Smooth muscle cell (in vitro differentiated cells): ENCODE results near the gene TINAGL1. TPM values are rescaled to one million over a fixed set of nuclear protein-coding genes. Genes with fewer than 3 reads are reported as not detected.

Source experiments
- DNase-seq: peaks from one replicate; lab custom pipeline; 2025; ENCODE audit not compliant: unreplicated experiment; lab: John Stamatoyannopoulos, UW
- H2AFZ ChIP-seq: fragments of 200-600 bp; sonication (generic); 2 replicates; pipeline ENCODE4 v1.6.0; 2016; ENCODE audit warnings: antibody characterized with exemption, low read depth, mild to moderate bottlenecking
- H3F3A ChIP-seq: fragments of 200-600 bp; sonication (generic); 2 replicates; pipeline ENCODE4 v1.6.0; 2017; ENCODE audit warnings: antibody characterized with exemption, low read depth
- H3K27ac ChIP-seq: fragments of 200-600 bp; sonication (generic); 2 replicates; pipeline ENCODE4 v1.5.1; 2016; ENCODE audit warnings: low read depth, mild to moderate bottlenecking
- H3K27me3 ChIP-seq: fragments of 200-600 bp; sonication (generic); 2 replicates; pipeline ENCODE4 v1.6.1; 2016; ENCODE audit warnings: low read depth, mild to moderate bottlenecking
- H3K36me3 ChIP-seq: fragments of 200-600 bp; sonication (generic); 2 replicates; pipeline ENCODE4 v1.5.1; 2016; ENCODE audit warnings: low read depth
- H3K4me1 ChIP-seq: fragments of 200-600 bp; sonication (generic); 2 replicates; pipeline ENCODE4 v1.5.1; 2016; ENCODE audit warnings: low read depth
- H3K4me2 ChIP-seq: fragments of 200-600 bp; sonication (generic); 2 replicates; pipeline ENCODE4 v1.6.0; 2016; ENCODE audit warnings: mild to moderate bottlenecking
- H3K4me3 ChIP-seq: fragments of 200-600 bp; sonication (generic); 2 replicates; pipeline ENCODE4 v1.5.1; 2016; ENCODE audit warnings: mild to moderate bottlenecking
- H3K79me2 ChIP-seq: fragments of 200-600 bp; sonication (generic); 2 replicates; pipeline ENCODE4 v1.6.0; 2016; ENCODE audit warnings: low read depth, mild to moderate bottlenecking
- H3K9ac ChIP-seq: fragments of 200-600 bp; sonication (generic); 2 replicates; pipeline ENCODE4 v1.6.0; 2016; ENCODE audit warnings: low read depth
- H3K9me3 ChIP-seq: fragments of 200-600 bp; sonication (generic); replicated peaks from 2 replicates; pipeline ENCODE4 v1.5.1; 2016; ENCODE audit warnings: low read depth
- H4K20me1 ChIP-seq: fragments of 200-600 bp; sonication (generic); 2 replicates; pipeline ENCODE4 v1.6.0; 2016; ENCODE audit warnings: low read depth
- CTCF ChIP-seq: fragments of 200-600 bp; sonication (generic); IDR thresholded peaks from 2 replicates; pipeline ENCODE4 v1.5.1; 2017; ENCODE audit warnings: borderline replicate concordance, mild to moderate bottlenecking, antibody characterized with exemption; ENCODE audit not compliant: insufficient read depth, poor library complexity, severe bottlenecking
- WGBS: methylation state at CpG from one replicate; pipeline ENCODE4 v1.1.7; 2016; ENCODE audit warnings: low lambda C conversion rate; 5-methylcytosine and 5-hydroxymethylcytosine counted together
- polyA plus RNA-seq: library from polyadenylated mRNA; unstranded; fragments of >200 nt; fragmentation: Nextera tagmentation; extraction: Ambion mirVana; gene quantifications from 2 replicates; pipeline ENCODE4 v1.2.1, GENCODE V29; 2016
- total RNA-seq: library from RNA; depleted of rRNA; stranded (reverse); fragments of >200 nt; gene quantifications from 2 replicates; pipeline ENCODE4 v1.2.3, GENCODE V29; 2014

TINAGL1 gene
- total and polyA plus RNA-seq, 2 experiments from 2014 or later: 40.9 to 142 TPM

- WGBS: 92% methylated on average over 4 of the region's 4 CpGs
- H3K9me3 ChIP-seq: no peaks in the 10 kb centered on the region
- no peak for DNase-seq
These were observed 30.3 kb upstream of the TINAGL1 start for GRCh38 chr1:31545927-31546540.

GRCh38 chr1:31548534-31548906 lies 27.8 kb upstream of the TINAGL1 start:
- Histone ChIP-seq H3K79me2 (no peaks in the 10 kb centered on the region), H3F3A (no peaks in the 10 kb centered on the region), H4K20me1 (no peaks in the 10 kb centered on the region), H3K4me1 (no peaks in the 10 kb centered on the region), H3K36me3 (no peaks in the 10 kb centered on the region), H3K4me3 (no peak overlapping the region), H3K4me2 (peak overlapping the region; percentile 87), H3K27me3 (no peaks in the 10 kb centered on the region), H3K9ac (no peak overlapping the region), H3K27ac (no peak overlapping the region), H3K9me3 (no peaks in the 10 kb centered on the region), H2AFZ (no peak overlapping the region)
- TF ChIP-seq CTCF: no peak
- WGBS: 17% methylated on average over 10 of the region's 12 CpGs
- no peak for DNase-seq

More at GRCh38 chr1:31545927-31546540, 30.3 kb upstream of the TINAGL1 start:
- H2AFZ ChIP-seq: no peak overlapping the region
- H4K20me1 ChIP-seq: no peaks in the 10 kb centered on the region
- no peaks in the 10 kb centered on the region for H3K79me2 ChIP-seq
- H3K9ac ChIP-seq: no peak overlapping the region
- no peak overlapping the region for H3K4me3 ChIP-seq
- H3K4me1 ChIP-seq: no peaks in the 10 kb centered on the region
- no peaks in the 10 kb centered on the region for H3K27me3 ChIP-seq
- TF ChIP-seq CTCF: no peak
- H3F3A ChIP-seq: no peaks in the 10 kb centered on the region
- no peak overlapping the region for H3K4me2 ChIP-seq
- H3K36me3 ChIP-seq: no peaks in the 10 kb centered on the region
- no peak overlapping the region for H3K27ac ChIP-seq

GRCh38 chr1:31548907-31549808 lies 27.2 kb upstream of the TINAGL1 start:
- Histone ChIP-seq H3K4me1 (no peaks in the 10 kb centered on the region), H3K27me3 (no peaks in the 10 kb centered on the region), H3K9me3 (no peaks in the 10 kb centered on the region), H3F3A (no peaks in the 10 kb centered on the region), H3K9ac (no peak overlapping the region), H3K36me3 (no peaks in the 10 kb centered on the region), H3K4me2 (peak overlapping the region; percentile 87), H3K4me3 (peak overlapping the region; percentile 47), H3K79me2 (no peaks in the 10 kb centered on the region), H4K20me1 (no peaks in the 10 kb centered on the region), H3K27ac (peak overlapping the region; percentile 37), H2AFZ (peak overlapping the region; percentile 86)
- peak; percentile 93 for TF ChIP-seq CTCF
- peak; percentile 89 for DNase-seq
- 2% methylated on average over 24 of the region's 24 CpGs for WGBS
